ENCODE results near the gene S100P.

Gene S100P

DNA sequence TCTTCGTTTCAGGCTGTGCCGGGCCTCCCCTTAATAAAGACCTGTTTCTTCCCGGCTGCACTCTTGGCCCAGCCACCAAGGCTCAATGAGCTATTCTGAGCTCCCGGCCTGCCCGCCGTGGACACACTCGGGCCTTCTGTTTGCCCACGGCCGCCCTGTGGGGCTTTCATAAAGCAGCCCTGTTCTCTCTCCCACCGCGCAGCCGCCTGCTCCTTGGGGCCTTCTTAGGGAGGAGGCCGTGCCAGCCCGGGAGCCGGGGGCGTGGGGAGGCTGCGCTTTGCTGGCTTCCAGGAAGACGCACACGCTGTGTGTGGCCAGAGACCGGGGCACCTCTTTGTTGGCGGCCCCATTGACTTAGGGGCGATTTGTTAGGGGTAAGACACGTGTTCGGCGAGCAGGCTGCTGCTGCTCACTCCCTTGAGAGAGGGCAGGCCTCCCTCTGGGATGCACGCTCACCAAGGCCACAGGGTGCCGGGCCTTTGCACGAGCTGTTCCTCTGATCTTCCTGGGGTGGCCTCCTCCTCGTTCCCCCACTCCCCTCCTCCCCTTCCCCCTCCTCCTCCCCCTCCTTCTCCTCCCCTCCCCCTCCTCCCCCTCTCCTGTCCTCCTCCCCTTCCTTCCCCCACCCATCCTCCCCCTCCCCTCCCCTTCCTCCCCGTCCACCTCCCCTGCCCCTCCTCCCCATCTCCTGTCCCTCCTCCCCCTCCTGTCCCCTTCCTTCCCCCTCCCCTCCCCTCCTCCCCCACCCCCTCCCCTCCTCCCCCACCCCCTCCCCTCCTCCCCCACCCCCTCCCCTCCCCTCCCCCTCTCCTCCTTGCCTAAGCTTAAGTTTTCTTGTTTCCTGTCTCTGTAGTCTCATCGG lies 33.6 kb downstream of the S100P start:
- Histone ChIP-seq H2BK12ac (ENCODE audit: low read length) (no peak overlapping the region), H3K9ac (ENCODE audit: low read length) (no peak overlapping the region), H3K79me1 (ENCODE audit: low read length) (peaks cover 2% of the 10 kb centered on the region), H3K18ac (ENCODE audit: low read length) (no peak overlapping the region), H2AFZ (ENCODE audit: insufficient read depth, low read length, poor library complexity) (no peak overlapping the region), H3K4ac (ENCODE audit: low read depth, low read length) (no peak overlapping the region), H3K27me3 (ENCODE audit: insufficient read depth, low read length) (no peaks in the 10 kb centered on the region), H3K36me3 (ENCODE audit: control insufficient read depth in 1 of 2, insufficient read depth in 2 of 2, low read length in 2 of 2) (no peaks in the 10 kb centered on the region), H3K9me3 (ENCODE audit: insufficient read depth, low read depth, low read length) (peaks cover 11% of the 10 kb centered on the region), H4K8ac (ENCODE audit: low read depth, low read length) (no peak overlapping the region), H4K12ac (ENCODE audit: low read depth, low read length) (no peak overlapping the region), H2AK5ac (ENCODE audit: low read length) (no peak overlapping the region), H3K4me2 (ENCODE audit: low read length) (no peak overlapping the region), H3K27ac (ENCODE audit: low read depth, low read length) (no peak overlapping the region), H3K79me2 (ENCODE audit: control insufficient read depth, insufficient read depth, low read length, poor library complexity) (no peaks in the 10 kb centered on the region), H2BK120ac (ENCODE audit: insufficient read depth, low read length, poor library complexity) (no peak overlapping the region), H3K14ac (ENCODE audit: low read length) (no peak overlapping the region), H2BK5ac (ENCODE audit: low read depth, low read length, poor library complexity) (no peak overlapping the region), H3K4me3 (ENCODE audit: low read depth, low read length) (no peak overlapping the region), H4K91ac (ENCODE audit: low read depth, low read length) (no peak overlapping the region), H3K4me1 (ENCODE audit: control insufficient read depth in 1 of 2, insufficient read depth in 2 of 2, low read length in 2 of 2) (peaks cover 1 to 8% of the 10 kb centered on the region in 2 experiments), H3K23ac (ENCODE audit: low read length) (no peak overlapping the region)
- WGBS (ENCODE audit: extremely low coverage, insufficient coverage, insufficient read length): no CpG with 5 or more reads among the region's 31 CpGs
- DNase-seq: no peak

- Histone ChIP-seq H3K4me1 (ENCODE audit: control insufficient read depth in 1 of 2, insufficient read depth in 2 of 2, low read length in 2 of 2) (peaks cover 7 to 14% of the 10 kb centered on the region in 2 experiments), H2BK12ac (ENCODE audit: low read length) (no peak overlapping the region), H3K18ac (ENCODE audit: low read length) (no peak overlapping the region), H2AFZ (ENCODE audit: insufficient read depth, low read length, poor library complexity) (no peak overlapping the region), H4K91ac (ENCODE audit: low read depth, low read length) (no peak overlapping the region), H4K12ac (ENCODE audit: low read depth, low read length) (no peak overlapping the region), H3K79me1 (ENCODE audit: low read length) (peaks cover 8% of the 10 kb centered on the region), H3K4me3 (ENCODE audit: low read depth, low read length) (no peak overlapping the region), H3K4me2 (ENCODE audit: low read length) (no peak overlapping the region), H3K9me3 (ENCODE audit: insufficient read depth, low read depth, low read length) (peaks cover 11% of the 10 kb centered on the region), H3K27me3 (ENCODE audit: insufficient read depth, low read length) (no peaks in the 10 kb centered on the region), H3K9ac (ENCODE audit: low read length) (no peak overlapping the region), H4K8ac (ENCODE audit: low read depth, low read length) (no peak overlapping the region), H3K36me3 (ENCODE audit: control insufficient read depth in 1 of 2, insufficient read depth in 2 of 2, low read length in 2 of 2) (no peaks in the 10 kb centered on the region), H3K4ac (ENCODE audit: low read depth, low read length) (no peak overlapping the region), H3K27ac (ENCODE audit: low read depth, low read length) (no peak overlapping the region), H3K79me2 (ENCODE audit: control insufficient read depth, insufficient read depth, low read length, poor library complexity) (peaks cover under 1% of the 10 kb centered on the region), H3K23ac (ENCODE audit: low read length) (no peak overlapping the region), H2AK5ac (ENCODE audit: low read length) (no peak overlapping the region), H2BK120ac (ENCODE audit: insufficient read depth, low read length, poor library complexity) (no peak overlapping the region), H3K14ac (ENCODE audit: low read length) (no peak overlapping the region), H2BK5ac (ENCODE audit: low read depth, low read length, poor library complexity) (no peak overlapping the region)
- no peak for DNase-seq
- WGBS (ENCODE audit: extremely low coverage, insufficient coverage, insufficient read length): no CpG with 5 or more reads among the region's 3 CpGs
These were observed 34.2 kb downstream of the S100P start for GRCh38 chr4:6727943-6728250.

- no CpG with 5 or more reads among the region's 15 CpGs for WGBS (ENCODE audit: extremely low coverage, insufficient coverage, insufficient read length)
- Histone ChIP-seq H3K36me3 (ENCODE audit: control insufficient read depth in 1 of 2, insufficient read depth in 2 of 2, low read length in 2 of 2) (no peaks in the 10 kb centered on the region), H3K23ac (ENCODE audit: low read length) (no peak overlapping the region), H3K4ac (ENCODE audit: low read depth, low read length) (no peak overlapping the region), H3K4me2 (ENCODE audit: low read length) (no peak overlapping the region), H3K79me2 (ENCODE audit: control insufficient read depth, insufficient read depth, low read length, poor library complexity) (peaks cover 2% of the 10 kb centered on the region), H2BK5ac (ENCODE audit: low read depth, low read length, poor library complexity) (no peak overlapping the region), H4K12ac (ENCODE audit: low read depth, low read length) (no peak overlapping the region), H2AK5ac (ENCODE audit: low read length) (no peak overlapping the region), H3K4me1 (ENCODE audit: control insufficient read depth in 1 of 2, insufficient read depth in 2 of 2, low read length in 2 of 2) (peaks cover 9 to 19% of the 10 kb centered on the region in 2 experiments), H4K8ac (ENCODE audit: low read depth, low read length) (no peak overlapping the region), H3K4me3 (ENCODE audit: low read depth, low read length) (no peak overlapping the region), H4K91ac (ENCODE audit: low read depth, low read length) (no peak overlapping the region), H2AFZ (ENCODE audit: insufficient read depth, low read length, poor library complexity) (no peak overlapping the region), H3K9ac (ENCODE audit: low read length) (no peak overlapping the region), H3K9me3 (ENCODE audit: insufficient read depth, low read depth, low read length) (peaks cover 11% of the 10 kb centered on the region), H3K18ac (ENCODE audit: low read length) (no peak overlapping the region), H3K27me3 (ENCODE audit: insufficient read depth, low read length) (no peaks in the 10 kb centered on the region), H2BK12ac (ENCODE audit: low read length) (no peak overlapping the region), H2BK120ac (ENCODE audit: insufficient read depth, low read length, poor library complexity) (no peak overlapping the region), H3K14ac (ENCODE audit: low read length) (no peak overlapping the region), H3K79me1 (ENCODE audit: low read length) (peaks cover 12% of the 10 kb centered on the region), H3K27ac (ENCODE audit: low read depth, low read length) (no peak overlapping the region)
- no peak for DNase-seq
These were observed 34.8 kb downstream of the S100P start for GRCh38 chr4:6728320-6729029.

DNA sequence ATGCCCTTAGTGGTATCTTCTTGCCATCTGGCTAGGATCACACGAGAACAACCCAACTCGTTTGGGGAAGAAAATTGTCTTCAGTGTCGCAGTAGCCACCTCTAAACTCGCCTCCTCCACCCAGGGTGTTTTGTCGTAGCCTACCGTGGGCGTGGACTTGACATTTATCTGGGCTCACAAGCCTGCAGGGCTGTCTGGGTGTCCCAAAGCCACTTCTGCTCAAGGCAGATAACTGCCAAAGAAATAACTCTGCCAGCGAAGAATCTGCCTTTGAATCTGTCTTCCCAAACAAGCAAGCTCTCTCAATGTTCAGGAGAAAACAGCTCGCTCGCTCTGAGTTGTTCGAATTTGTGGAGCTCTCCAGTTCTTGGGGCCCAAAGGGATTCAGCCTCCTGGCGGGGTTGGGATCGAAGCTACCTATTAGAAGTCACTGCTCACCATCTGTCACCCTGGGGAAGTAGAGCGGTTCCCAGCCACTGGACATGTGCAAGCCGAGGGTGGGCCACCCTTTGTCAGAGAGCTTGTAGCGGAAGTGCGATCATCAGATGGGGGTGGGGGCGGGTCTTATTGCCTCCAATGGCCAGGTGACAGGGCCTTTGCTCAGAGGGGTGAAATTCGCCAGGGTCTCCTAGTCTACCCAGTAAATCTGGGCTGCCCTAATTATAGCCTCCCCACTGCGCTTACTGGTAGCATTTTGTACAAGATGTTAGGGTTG lies 37.1 kb downstream of the S100P start:
- H2AK5ac ChIP-seq (ENCODE audit: low read length): no peak overlapping the region
- no peak overlapping the region for H3K27ac ChIP-seq (ENCODE audit: low read depth, low read length)
- no CpG with 5 or more reads among the region's 20 CpGs for WGBS (ENCODE audit: extremely low coverage, insufficient coverage, insufficient read length)
- H2BK120ac ChIP-seq (ENCODE audit: insufficient read depth, low read length, poor library complexity): no peak overlapping the region
- no peak overlapping the region for H2BK5ac ChIP-seq (ENCODE audit: low read depth, low read length, poor library complexity)
- no peak overlapping the region for H3K18ac ChIP-seq (ENCODE audit: low read length)
- no peaks in the 10 kb centered on the region for H3K27me3 ChIP-seq (ENCODE audit: insufficient read depth, low read length)
- H3K9ac ChIP-seq (ENCODE audit: low read length): no peak overlapping the region
- H3K4me1 ChIP-seq (ENCODE audit: control insufficient read depth in 1 of 2, insufficient read depth in 2 of 2, low read length in 2 of 2): peaks cover 9 to 16% of the 10 kb centered on the region in 2 experiments
- H2BK12ac ChIP-seq (ENCODE audit: low read length): peak overlapping the region; percentile 42
- peak overlapping the region; percentile 16 for H4K91ac ChIP-seq (ENCODE audit: low read depth, low read length)
- H3K4me2 ChIP-seq (ENCODE audit: low read length): no peak overlapping the region
- H3K79me2 ChIP-seq (ENCODE audit: control insufficient read depth, insufficient read depth, low read length, poor library complexity): peaks cover 2% of the 10 kb centered on the region
- H3K79me1 ChIP-seq (ENCODE audit: low read length): peaks cover 12% of the 10 kb centered on the region
- H3K36me3 ChIP-seq (ENCODE audit: control insufficient read depth in 1 of 2, insufficient read depth in 2 of 2, low read length in 2 of 2): no peaks in the 10 kb centered on the region
- H4K8ac ChIP-seq (ENCODE audit: low read depth, low read length): no peak overlapping the region
- no peak overlapping the region for H3K14ac ChIP-seq (ENCODE audit: low read length)
- H2AFZ ChIP-seq (ENCODE audit: insufficient read depth, low read length, poor library complexity): no peak overlapping the region
- peaks cover 4% of the 10 kb centered on the region for H3K9me3 ChIP-seq (ENCODE audit: insufficient read depth, low read depth, low read length)
- H3K4me3 ChIP-seq (ENCODE audit: low read depth, low read length): no peak overlapping the region
- DNase-seq: no peak
- H3K23ac ChIP-seq (ENCODE audit: low read length): no peak overlapping the region
- no peak overlapping the region for H3K4ac ChIP-seq (ENCODE audit: low read depth, low read length)
- H4K12ac ChIP-seq (ENCODE audit: low read depth, low read length): no peak overlapping the region
